22Rv1 (cell line): Measurements from ENCODE around the gene PRRC2A.
A peak's percentile ranks its signal among the peaks of the same experiment; 100 is the strongest.

ENCODE experiments used
- H3K27ac ChIP-seq: fragments of 450-650 bp; 2 replicates; pipeline ENCODE4 v1.5.1; 2017
- CTCF ChIP-seq: fragments of 450-650 bp; IDR thresholded peaks from 2 replicates; pipeline ENCODE4 v1.5.1; 2017; ENCODE audit warnings: mild to moderate bottlenecking
- ZFX ChIP-seq: fragments of 450-650 bp; IDR thresholded peaks from 2 replicates; pipeline ENCODE4 v1.6.1; 2017; ENCODE audit warnings: antibody characterized with exemption, borderline replicate concordance

The PRRC2A gene

GRCh38 chr6:31622684-31623091 is 2.2 kb downstream of the PRRC2A start:
- peak overlapping the region; percentile 96 for H3K27ac ChIP-seq
- no peak for TF ChIP-seq ZFX
- TF ChIP-seq CTCF: no peak

GRCh38 chr6:31624070-31624469 is 3.6 kb downstream of the PRRC2A start:
- no peak overlapping the region for H3K27ac ChIP-seq
- TF ChIP-seq ZFX: no peak
- no peak for TF ChIP-seq CTCF

GRCh38 chr6:31626952-31627351 is 6.4 kb downstream of the PRRC2A start:
- TF ChIP-seq CTCF: no peak
- no peak for TF ChIP-seq ZFX
- no peak overlapping the region for H3K27ac ChIP-seq

- H3K27ac ChIP-seq: no peak overlapping the region
- TF ChIP-seq CTCF (no peak), ZFX (no peak)
Measured at GRCh38 chr6:31627690-31628287, 7.3 kb downstream of the PRRC2A start.

GRCh38 chr6:31629014-31629413 is 8.5 kb downstream of the PRRC2A start:
- TF ChIP-seq CTCF: no peak
- no peak for TF ChIP-seq ZFX
- H3K27ac ChIP-seq: no peak overlapping the region

- 0 out of 2 replicates have a peak overlapping the region, but pooled peaks have one; percentile 2 for H3K27ac ChIP-seq
Measured at GRCh38 chr6:31630177-31630934, 9.8 kb downstream of the PRRC2A start.

More at GRCh38 chr6:31630177-31630934, 9.8 kb downstream of the PRRC2A start:
- no peak for TF ChIP-seq CTCF
- no peak for TF ChIP-seq ZFX
